ENCODE measurements around the gene CASK.

GRCh38 chrX:41796577-41796976 is 126.8 kb downstream of the CASK start:
- no peak for TF ChIP-seq CTCF (conservative IDR thresholded peaks at IDR 0.05)
- no peak for TF ChIP-seq EZH2 (IDR thresholded peaks at IDR 0.05; ENCODE audit: low read depth)

All from PC-9 (cell line).